Measurements from ENCODE around the gene PDE7B.
"Not testable (repeated sequence)": the region's sequence is repeated elsewhere in the genome, so short reads cannot be mapped to it uniquely, and the experiment has no call there.

The PDE7B gene

GRCh38 chr6:136095986-136096385 is 244.5 kb downstream of the PDE7B start:
- no peak for DNase-seq (ENCODE audit: low read depth in 2 of 3, low spot score in 1 of 3)

GRCh38 chr6:136102991-136103688 is 251.6 kb downstream of the PDE7B start:
- DNase-seq (ENCODE audit: low read depth in 2 of 3, low spot score in 1 of 3): no peak

GRCh38 chr6:136103763-136104311 is 252.3 kb downstream of the PDE7B start:
- no peak for DNase-seq (ENCODE audit: low read depth in 2 of 3, low spot score in 1 of 3)

GRCh38 chr6:136104556-136104955 is 253.1 kb downstream of the PDE7B start:
- DNase-seq (ENCODE audit: low read depth in 2 of 3, low spot score in 1 of 3): no peak

GRCh38 chr6:136105797-136106196 is 254.3 kb downstream of the PDE7B start:
- not testable (repeated sequence) for DNase-seq (ENCODE audit: low read depth in 2 of 3, low spot score in 1 of 3)

- no peak for DNase-seq (ENCODE audit: low read depth in 2 of 3, low spot score in 1 of 3)
These were observed 257.0 kb downstream of the PDE7B start for GRCh38 chr6:136108361-136108945.

GRCh38 chr6:136111831-136112230 is 260.3 kb downstream of the PDE7B start:
- no peak for DNase-seq (ENCODE audit: low read depth in 2 of 3, low spot score in 1 of 3)

GRCh38 chr6:136112262-136112661 is 260.8 kb downstream of the PDE7B start:
- no peak for DNase-seq (ENCODE audit: low read depth in 2 of 3, low spot score in 1 of 3)

GRCh38 chr6:136113736-136114173 is 262.3 kb downstream of the PDE7B start:
- DNase-seq (ENCODE audit: low read depth in 2 of 3, low spot score in 1 of 3): no peak

GRCh38 chr6:136114661-136115060 is 263.2 kb downstream of the PDE7B start:
- DNase-seq (ENCODE audit: low read depth in 2 of 3, low spot score in 1 of 3): no peak

- no peak for DNase-seq (ENCODE audit: low read depth in 2 of 3, low spot score in 1 of 3)
These were observed 264.4 kb downstream of the PDE7B start for GRCh38 chr6:136115941-136116340.

GRCh38 chr6:136117081-136117480 is 265.6 kb downstream of the PDE7B start:
- DNase-seq (ENCODE audit: low read depth in 2 of 3, low spot score in 1 of 3): no peak

- no peak for DNase-seq (ENCODE audit: low read depth in 2 of 3, low spot score in 1 of 3)
These were observed 267.3 kb downstream of the PDE7B start for GRCh38 chr6:136118787-136119186.

- no peak for DNase-seq (ENCODE audit: low read depth in 2 of 3, low spot score in 1 of 3)
These were observed 272.0 kb downstream of the PDE7B start for GRCh38 chr6:136123468-136123867.

- no peak for DNase-seq (ENCODE audit: low read depth in 2 of 3, low spot score in 1 of 3)
These were observed 274.1 kb downstream of the PDE7B start for GRCh38 chr6:136125585-136125984.

- no peak for DNase-seq (ENCODE audit: low read depth in 2 of 3, low spot score in 1 of 3)
These were observed 276.4 kb downstream of the PDE7B start for GRCh38 chr6:136127873-136128272.

- no peak for DNase-seq (ENCODE audit: low read depth in 2 of 3, low spot score in 1 of 3)
These were observed 277.9 kb downstream of the PDE7B start for GRCh38 chr6:136129365-136129764.

GRCh38 chr6:136134268-136134667 is 282.8 kb downstream of the PDE7B start:
- DNase-seq (ENCODE audit: low read depth in 2 of 3, low spot score in 1 of 3): no peak

GRCh38 chr6:136134751-136135150 is 283.2 kb downstream of the PDE7B start:
- no peak for DNase-seq (ENCODE audit: low read depth in 2 of 3, low spot score in 1 of 3)

GRCh38 chr6:136136274-136136673 is 284.8 kb downstream of the PDE7B start:
- no peak for DNase-seq (ENCODE audit: low read depth in 2 of 3, low spot score in 1 of 3)

- no peak for DNase-seq (ENCODE audit: low read depth in 2 of 3, low spot score in 1 of 3)
These were observed 285.6 kb downstream of the PDE7B start for GRCh38 chr6:136137008-136137692.
